PFSK-1 (cell line): Measurements from ENCODE around the gene DRGX.

ENCODE experiments used
- FOXP2 ChIP-seq: optimal IDR thresholded peaks from 2 replicates; pipeline ENCODE3; 2011; ENCODE audit warnings: borderline replicate concordance, control low read depth, inconsistent platforms; ENCODE audit not compliant: insufficient read depth; ENCODE audit errors: extremely low read length, extremely low read depth
- POLR2AphosphoS5 ChIP-seq: IDR thresholded peaks from 2 replicates; pipeline ENCODE4 v1.6.1; 2012; ENCODE audit warnings: low read depth, mild to moderate bottlenecking, control low read depth, low read length, moderate library complexity
- REST ChIP-seq, 2 experiments: IDR thresholded peaks; 2 replicates each; pipeline versions ENCODE4 v1.6.1 to v1.8.0; 2011 to 2012; ENCODE audit warnings: low read depth in 2 of 2, low read length in 2 of 2, control low read depth in 1 of 2, inconsistent platforms in 1 of 2, mild to moderate bottlenecking in 1 of 2, moderate library complexity in 1 of 2; ENCODE audit not compliant: insufficient read depth in 1 of 2
- SIN3A ChIP-seq: IDR thresholded peaks from 2 replicates; pipeline ENCODE4 v1.6.1; 2012; ENCODE audit warnings: mild to moderate bottlenecking, low read length, moderate library complexity, borderline replicate concordance; ENCODE audit not compliant: insufficient read depth
- TAF1 ChIP-seq: IDR thresholded peaks from 2 replicates; pipeline ENCODE4 v1.6.1; 2012; ENCODE audit warnings: low read length, control low read depth, borderline replicate concordance; ENCODE audit not compliant: insufficient read depth

The DRGX gene

GRCh38 chr10:49318755-49319154 lies 77.1 kb downstream of the DRGX start:
- no peak for TF ChIP-seq REST (IDR thresholded peaks at IDR 0.05; ENCODE audit: insufficient read depth in 1 of 2, low read depth in 2 of 2, low read length in 2 of 2)
- no peak for TF ChIP-seq TAF1
- TF ChIP-seq POLR2AphosphoS5 = no peak
- no peak for TF ChIP-seq SIN3A
- TF ChIP-seq FOXP2 = no peak

GRCh38 chr10:49318028-49318427 lies 77.9 kb downstream of the DRGX start:
- TF ChIP-seq REST (IDR thresholded peaks at IDR 0.05; ENCODE audit: insufficient read depth in 1 of 2, low read depth in 2 of 2, low read length in 2 of 2) (no peak), SIN3A (no peak), TAF1 (no peak), FOXP2 (no peak)

- TF ChIP-seq FOXP2 = no peak
- no peak for TF ChIP-seq POLR2AphosphoS5
- TF ChIP-seq SIN3A = no peak
- no peak for TF ChIP-seq REST (IDR thresholded peaks at IDR 0.05; ENCODE audit: insufficient read depth in 1 of 2, low read depth in 2 of 2, low read length in 2 of 2)
- TF ChIP-seq TAF1 = no peak
Observed at GRCh38 chr10:49314806-49315205, 81.1 kb downstream of the DRGX start.
